IPS DF 4.7 (cell line): Measurements from ENCODE around the gene EPHB2.
A peak's percentile ranks its signal among the peaks of the same experiment; 100 is the strongest.

Experiments used
- DNase-seq: peaks from one replicate; pipeline ENCODE4 v3.0.0-alpha.2; 2013; ENCODE audit warnings: low spot score; ENCODE audit errors: extremely low read depth

The EPHB2 gene

DNA sequence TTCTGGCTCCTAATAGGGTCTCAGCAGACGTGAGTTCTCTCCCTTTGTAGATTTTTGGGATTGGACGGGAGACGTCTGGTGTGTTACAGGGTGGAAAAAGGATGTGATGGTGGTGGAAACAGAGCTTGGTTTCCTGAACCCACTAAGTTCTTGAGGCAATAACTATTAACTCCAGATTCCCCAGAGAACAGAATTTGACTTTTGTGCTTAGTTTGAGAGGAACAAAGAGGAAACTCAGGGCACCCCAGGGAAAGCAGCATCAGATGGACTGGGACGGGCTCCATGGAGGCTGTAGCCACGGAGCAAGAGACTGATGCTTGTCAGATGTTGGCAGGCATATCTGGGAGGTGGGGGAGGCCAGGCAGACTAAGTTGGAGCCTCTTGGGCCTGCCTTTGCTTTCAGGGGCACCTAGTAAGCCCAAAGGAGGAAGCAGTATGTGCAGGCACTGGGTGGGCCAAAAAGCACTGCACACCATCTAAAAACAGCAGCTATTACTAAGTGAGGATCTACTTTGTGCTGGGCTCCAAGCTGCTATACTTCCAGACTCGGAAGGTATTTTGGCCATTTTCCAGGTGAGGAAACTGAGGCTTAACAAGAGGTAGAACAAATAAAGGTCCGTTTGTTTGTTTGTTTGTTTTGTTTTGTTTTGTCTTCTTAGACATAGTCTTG lies 66.9 kb downstream of the EPHB2 start:
- no peak for DNase-seq

DNA sequence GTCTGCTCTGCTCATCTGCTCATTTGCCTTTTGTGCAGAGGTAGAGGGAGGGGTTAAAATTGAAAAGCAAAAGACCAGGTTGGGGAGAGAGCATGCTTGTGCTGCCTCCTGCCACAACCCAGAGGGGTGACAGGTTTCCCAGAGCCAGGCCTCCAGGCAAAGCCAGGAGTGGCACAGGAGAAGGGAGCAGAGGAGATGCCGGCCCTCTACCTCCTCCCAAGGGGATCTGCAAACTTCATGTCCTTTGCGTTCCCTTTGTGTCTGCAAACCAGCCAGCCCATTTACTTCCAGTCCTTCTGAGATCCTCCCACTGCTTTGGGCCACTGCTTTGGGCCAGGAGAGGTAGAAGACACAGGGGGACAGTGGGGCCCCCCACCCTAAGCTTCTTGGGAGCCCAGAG lies 67.8 kb downstream of the EPHB2 start:
- no peak for DNase-seq

DNA sequence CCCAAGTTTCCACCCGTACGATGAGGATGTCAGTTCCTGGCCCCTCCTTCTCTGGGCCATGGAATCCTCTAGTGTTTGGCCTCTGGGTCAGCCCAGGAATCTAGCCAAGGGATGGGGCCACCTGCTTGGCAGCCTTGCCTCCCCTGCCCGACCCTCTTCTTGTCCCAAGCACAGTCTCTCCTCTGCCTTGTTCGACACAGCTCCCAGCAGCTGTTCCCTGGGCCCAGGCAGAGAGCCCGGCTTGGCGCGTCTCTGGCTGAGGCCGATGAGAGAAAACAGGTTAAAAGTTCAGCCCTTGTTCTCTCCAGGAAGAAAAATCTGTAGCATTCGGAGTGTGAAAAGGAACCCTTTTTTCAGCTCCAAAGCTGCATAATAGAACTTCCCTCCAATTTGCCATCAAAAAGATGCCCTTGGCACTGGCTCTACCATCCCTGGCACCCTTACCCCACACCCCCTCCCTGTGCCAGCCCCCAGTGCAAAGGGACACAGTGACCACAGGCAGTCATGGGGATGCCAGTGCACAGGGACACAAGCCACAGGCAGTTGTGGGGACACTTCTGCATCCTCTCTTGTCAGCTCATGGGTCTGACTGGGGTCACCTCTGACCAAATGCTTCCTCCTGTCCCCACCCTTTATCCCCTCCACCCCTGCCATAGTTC lies 68.4 kb downstream of the EPHB2 start:
- no peak for DNase-seq

DNA sequence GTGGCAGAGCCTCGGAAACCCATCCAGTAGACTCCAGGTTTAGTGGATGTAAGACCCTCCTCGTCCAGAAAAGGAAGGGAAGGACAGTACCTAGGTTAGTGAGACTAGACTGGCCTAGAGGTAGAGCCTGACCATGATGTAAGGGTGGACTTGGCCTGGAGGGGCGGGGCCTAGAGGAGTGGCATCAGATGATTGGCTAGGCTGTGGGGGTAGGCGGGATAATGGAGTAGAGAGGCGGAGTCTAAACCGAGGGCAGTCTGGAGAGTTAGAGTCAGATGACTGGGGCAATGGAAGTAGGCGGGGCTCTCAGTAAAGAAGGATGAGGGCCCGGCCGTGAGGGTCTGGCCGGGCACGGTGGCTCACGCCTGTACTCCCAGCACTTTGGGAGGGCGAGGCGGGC lies 70.1 kb downstream of the EPHB2 start:
- DNase-seq = peak; percentile 38

DNA sequence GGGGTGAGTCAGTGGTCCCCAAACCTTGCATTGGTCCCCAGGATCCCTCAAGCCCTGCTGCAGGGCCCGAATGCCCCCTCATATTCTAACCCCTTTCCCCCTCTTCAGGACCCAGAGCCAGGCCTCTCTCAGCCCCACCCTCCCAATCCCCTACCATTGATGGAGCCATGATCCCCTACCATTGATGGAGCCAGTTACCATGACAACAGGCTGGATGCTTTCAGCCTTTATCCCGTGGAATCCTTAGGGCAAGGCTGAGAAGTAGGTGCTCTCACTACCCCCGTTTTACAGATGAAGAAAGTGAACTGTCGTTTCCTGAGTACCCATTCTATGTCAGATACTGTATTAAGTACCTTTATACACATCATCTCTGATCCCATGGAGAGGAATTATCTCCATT lies 70.8 kb downstream of the EPHB2 start:
- no peak for DNase-seq

DNA sequence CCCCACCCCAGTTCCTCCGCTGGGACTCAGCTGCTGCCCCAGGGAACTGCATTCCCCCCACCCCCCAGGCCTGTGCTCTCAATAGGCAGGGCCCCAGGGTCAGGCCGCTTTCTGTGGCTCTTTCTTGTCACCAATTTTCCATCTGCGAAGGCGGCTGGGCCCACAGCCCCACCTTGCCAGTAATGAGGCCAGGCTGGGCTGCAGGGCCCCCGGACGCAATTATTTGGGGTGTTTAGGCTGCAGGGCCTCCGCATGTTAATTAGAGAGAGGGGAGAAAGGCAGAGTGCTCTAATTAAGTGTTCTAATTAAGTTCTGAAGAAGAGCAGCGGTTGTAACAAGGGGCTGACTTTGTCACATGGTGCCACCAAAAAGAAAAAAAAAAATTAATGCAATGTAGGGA lies 71.8 kb downstream of the EPHB2 start:
- DNase-seq = no peak

DNA sequence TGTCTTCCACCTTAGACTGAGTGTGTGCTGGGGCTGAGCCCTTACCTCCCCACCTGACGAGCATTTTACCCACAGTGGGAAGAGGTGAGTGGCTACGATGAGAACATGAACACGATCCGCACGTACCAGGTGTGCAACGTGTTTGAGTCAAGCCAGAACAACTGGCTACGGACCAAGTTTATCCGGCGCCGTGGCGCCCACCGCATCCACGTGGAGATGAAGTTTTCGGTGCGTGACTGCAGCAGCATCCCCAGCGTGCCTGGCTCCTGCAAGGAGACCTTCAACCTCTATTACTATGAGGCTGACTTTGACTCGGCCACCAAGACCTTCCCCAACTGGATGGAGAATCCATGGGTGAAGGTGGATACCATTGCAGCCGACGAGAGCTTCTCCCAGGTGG lies 73.7 kb downstream of the EPHB2 start:
- no peak for DNase-seq

- DNase-seq = no peak
Measured at GRCh38 chr1:22784737-22785136, 74.1 kb downstream of the EPHB2 start.

DNA sequence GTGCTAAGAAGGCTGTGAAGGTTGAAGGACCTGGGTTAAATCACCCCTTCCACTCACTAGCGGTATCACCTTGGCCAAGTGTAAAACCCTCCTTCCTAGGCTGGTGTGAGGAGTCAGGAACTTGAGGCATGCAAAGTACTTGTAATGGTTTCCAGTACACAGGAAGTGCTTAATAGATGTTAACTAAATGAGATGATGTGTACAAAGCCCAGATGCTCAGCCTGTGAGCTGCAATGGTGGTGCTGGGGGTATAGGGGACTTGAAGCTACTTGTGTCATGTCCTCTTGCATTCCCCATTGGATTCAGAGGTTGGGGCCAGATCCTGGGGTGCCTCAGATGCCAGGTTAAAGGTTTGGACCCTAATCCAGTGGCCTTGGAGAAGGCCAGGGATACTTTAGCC lies 75.5 kb downstream of the EPHB2 start:
- no peak for DNase-seq

DNA sequence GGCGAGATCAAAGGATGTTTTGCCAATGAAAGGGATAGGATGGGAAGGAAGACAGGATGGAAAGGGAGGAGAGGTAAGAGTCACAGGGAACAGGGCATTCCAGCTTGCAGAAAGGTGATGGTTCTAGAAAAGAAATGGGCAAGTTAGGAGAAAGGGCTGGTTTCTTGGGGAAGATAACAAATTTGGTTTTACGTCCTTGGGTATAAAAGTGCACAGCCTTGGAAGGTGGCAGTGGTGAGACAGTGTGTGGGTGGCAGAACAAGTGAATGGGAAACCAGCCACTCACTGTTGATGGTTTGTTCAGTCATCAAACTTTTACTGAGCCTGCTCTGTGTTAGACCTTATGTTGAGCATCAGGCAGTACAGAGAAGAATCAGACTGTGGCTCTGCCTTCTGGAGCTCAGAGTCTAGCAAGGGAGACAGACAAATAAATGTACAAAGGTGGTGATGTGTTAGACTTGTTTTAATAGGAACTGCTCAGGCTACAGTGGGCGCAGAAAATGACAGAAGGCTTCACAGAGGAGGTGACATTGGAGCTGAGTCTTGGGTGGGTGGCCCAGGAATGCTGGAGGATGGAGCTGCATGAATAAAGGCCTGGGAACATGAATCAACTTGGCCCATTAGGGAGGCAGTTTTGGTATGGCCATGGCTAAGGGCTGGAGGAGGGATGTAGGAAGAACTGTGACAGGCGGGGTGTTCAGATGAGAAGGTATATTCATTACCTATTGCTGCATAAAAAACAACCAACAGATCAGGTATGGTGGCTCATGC lies 76.3 kb downstream of the EPHB2 start:
- DNase-seq = no peak

DNA sequence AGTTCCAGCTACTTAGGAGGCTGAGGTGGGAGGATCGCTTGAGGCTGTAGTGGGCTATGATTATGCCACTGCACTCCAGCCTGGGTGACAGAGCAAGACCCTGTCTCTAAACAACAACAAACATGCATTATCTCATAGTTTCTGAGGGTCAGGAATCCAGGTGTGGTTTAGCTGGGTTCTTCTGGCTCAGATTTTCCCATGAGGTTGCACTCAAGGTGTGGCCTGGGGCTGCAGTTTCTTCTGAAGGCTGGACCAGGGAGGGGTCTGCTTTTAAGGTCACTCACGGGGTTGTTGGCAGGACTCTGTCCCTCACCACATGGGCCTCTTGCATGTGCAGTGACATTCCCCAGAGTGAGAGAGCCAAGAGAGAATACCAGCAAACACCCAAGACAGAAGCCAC lies 77.0 kb downstream of the EPHB2 start:
- no peak for DNase-seq

GRCh38 chr1:22788254-22788661 lies 77.6 kb downstream of the EPHB2 start:
- no peak for DNase-seq

GRCh38 chr1:22789356-22789994 lies 78.8 kb downstream of the EPHB2 start:
- no peak for DNase-seq

DNA sequence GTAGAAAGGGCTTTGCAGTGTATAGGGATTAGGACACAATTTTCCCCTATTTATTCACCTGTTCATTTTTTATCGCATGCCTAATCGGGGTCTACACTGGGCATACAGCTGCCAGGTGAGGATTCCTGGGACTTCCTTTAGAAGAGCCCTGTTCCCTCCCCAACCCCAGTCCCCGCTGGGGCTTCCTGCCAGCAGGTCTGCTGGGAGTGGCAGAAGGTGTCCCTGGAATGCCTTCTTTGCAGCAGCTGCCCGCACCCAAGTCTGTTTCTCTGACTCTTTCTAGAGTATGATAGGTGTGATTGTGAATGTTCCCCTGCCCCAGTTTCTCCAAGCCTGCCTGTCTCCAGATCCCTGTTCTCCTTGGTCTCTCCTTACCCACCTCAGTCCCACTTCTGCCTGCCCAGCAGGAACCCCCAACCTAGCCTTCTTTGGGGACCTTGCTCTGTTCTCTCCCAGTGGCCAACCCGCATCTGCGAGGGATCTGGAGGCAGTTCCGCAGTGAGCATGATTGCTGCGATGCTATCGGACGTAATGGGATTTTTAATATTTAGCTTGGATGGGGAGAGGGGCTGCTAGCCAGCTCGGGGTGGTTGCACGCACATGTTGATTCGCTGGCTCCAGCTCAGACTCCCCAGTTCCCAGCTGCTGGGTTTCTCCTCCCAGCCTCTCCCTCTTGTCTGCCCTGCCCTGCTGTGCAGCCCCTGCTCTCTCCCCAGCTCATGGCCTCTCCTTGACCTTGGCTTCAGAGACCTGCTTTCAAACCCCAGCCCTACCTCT lies 79.8 kb downstream of the EPHB2 start:
- no peak for DNase-seq

- DNase-seq = no peak
Measured at GRCh38 chr1:22791831-22792347, 81.2 kb downstream of the EPHB2 start.

GRCh38 chr1:22792396-22793160 lies 81.9 kb downstream of the EPHB2 start:
- DNase-seq = no peak

DNA sequence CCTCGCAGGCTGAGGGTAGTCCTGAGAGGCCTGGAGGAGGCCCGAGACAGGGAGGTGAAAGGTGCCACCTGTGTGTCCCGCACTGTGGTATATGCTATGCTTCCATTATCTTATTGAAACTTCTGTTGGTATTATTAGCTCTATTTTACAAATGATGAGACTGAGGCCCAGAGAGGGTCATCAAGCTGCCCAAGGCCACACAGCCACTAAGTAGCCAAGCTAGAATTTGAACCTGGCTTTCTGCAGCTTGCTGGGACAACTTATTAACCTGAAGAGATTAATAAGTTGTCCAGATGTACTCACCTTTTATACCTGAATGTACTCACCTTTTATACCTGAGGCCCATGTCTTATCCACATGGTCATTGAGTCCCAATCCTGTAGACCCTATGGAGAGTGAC lies 83.0 kb downstream of the EPHB2 start:
- DNase-seq = no peak

DNA sequence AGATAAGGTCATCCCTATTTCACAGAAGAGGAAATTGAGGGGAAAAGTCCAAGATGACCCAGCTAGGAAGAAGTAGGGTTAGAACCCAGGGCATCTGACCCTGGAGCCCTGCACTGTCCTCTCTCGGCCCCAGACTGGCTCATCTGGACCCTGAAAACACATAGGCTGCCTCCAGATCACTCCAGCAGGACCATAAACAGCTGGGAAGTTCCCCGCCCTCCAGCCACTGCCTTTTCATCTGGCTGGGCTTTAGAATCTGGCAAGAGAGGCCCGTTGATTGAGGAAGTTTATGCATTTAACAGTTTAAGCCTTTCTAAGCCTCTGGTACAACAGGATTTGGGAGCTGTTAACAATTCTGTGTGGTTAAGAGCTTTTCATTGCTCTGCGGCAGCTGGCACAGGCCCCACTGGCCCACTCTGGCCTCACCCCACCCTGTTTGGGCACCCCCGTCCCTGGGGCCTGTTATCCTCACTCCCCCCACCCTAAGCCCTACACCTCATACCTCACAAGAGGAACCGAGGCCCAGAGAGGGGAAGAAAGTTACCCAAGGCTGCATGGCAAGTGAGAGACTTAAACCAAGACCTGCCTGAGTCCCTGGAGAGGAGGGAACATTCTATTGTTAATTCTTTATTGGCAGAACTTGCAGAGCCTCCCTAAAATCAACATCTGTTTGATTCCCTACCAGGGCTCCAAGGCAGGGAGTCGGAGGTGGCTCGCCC lies 84.2 kb downstream of the EPHB2 start:
- DNase-seq = no peak

GRCh38 chr1:22795366-22795714 lies 84.7 kb downstream of the EPHB2 start:
- no peak for DNase-seq

- no peak for DNase-seq
Measured at GRCh38 chr1:22796642-22797041, 86.0 kb downstream of the EPHB2 start.
